GM12878 (cell line): ENCODE results near the gene SNX32.
"Not testable (repeated sequence)": the region's sequence is repeated elsewhere in the genome, so short reads cannot be mapped to it uniquely, and the experiment has no call there.

ENCODE experiments used
- EGR1 ChIP-seq, 2 experiments: IDR thresholded peaks; 1 replicate in 1 of 2; 2 replicates in 1 of 2; pipeline ENCODE4 v1.6.1; 2011 to 2012; ENCODE audit warnings: low read depth in 2 of 2, low read length in 2 of 2, borderline replicate concordance in 1 of 2, mild to moderate bottlenecking in 1 of 2, moderate library complexity in 1 of 2
- EP300 ChIP-seq, 2 experiments: fragments of 150-350 bp in 1 of 2; IDR thresholded peaks; 2 replicates each; pipeline ENCODE4 v1.6.1; 2011 to 2012; ENCODE audit warnings: low read depth in 2 of 2, low read length in 2 of 2, borderline replicate concordance in 1 of 2, improper control_type of control experiment in 1 of 2, inconsistent platforms in 1 of 2; ENCODE audit not compliant: control insufficient read depth in 1 of 2
- MTA3 ChIP-seq: IDR thresholded peaks from 2 replicates; pipeline ENCODE4 v1.6.1; 2012; ENCODE audit warnings: low read length, inconsistent platforms, borderline replicate concordance
- MXI1 ChIP-seq: fragments of 150-350 bp; IDR thresholded peaks from 2 replicates; pipeline ENCODE4 v1.6.1; 2011; ENCODE audit warnings: low read depth, mild to moderate bottlenecking, inconsistent platforms, low read length, improper control_type of control experiment
- NBN ChIP-seq: fragments of 450-650 bp; IDR thresholded peaks from 2 replicates; pipeline ENCODE4 v1.6.1; 2016
- NR2C2 ChIP-seq: IDR thresholded peaks from 2 replicates; pipeline ENCODE4 v1.6.1; 2011; ENCODE audit warnings: borderline replicate concordance, low read depth; ENCODE audit not compliant: control insufficient read depth, insufficient read length
- PBX3 ChIP-seq: IDR thresholded peaks from 2 replicates; pipeline ENCODE4 v1.6.1; 2011; ENCODE audit warnings: mild to moderate bottlenecking, low read depth, low read length, moderate library complexity; ENCODE audit not compliant: insufficient replicate concordance
- POLR2A ChIP-seq: IDR thresholded peaks from 2 replicates; pipeline ENCODE4 v1.6.1; 2011; ENCODE audit warnings: low read depth, mild to moderate bottlenecking, low read length
- RAD21 ChIP-seq: IDR thresholded peaks from 2 replicates; pipeline ENCODE4 v1.6.1; 2011; ENCODE audit warnings: mild to moderate bottlenecking, low read depth, low read length, moderate library complexity; ENCODE audit not compliant: insufficient read depth
- USF1 ChIP-seq: IDR thresholded peaks from 2 replicates; pipeline ENCODE4 v1.6.1; 2011; ENCODE audit warnings: borderline replicate concordance, low read depth, mild to moderate bottlenecking, moderate library complexity, mixed read lengths, low read length; ENCODE audit not compliant: insufficient read depth; ENCODE audit errors: extremely low read length
- ZNF24 ChIP-seq: fragments of 450-650 bp; IDR thresholded peaks from 2 replicates; pipeline ENCODE4 v1.6.1; 2017; ENCODE audit warnings: antibody characterized with exemption, mild to moderate bottlenecking
- TF ChIP-seq, protein P1 (sequence below), 3 experiments: IDR thresholded peaks in 2 of 3; conservative IDR thresholded peaks in 1 of 3; 2 replicates each; pipeline ENCODE4 v1.5.1; 2011; ENCODE audit warnings: low read depth in 3 of 3, low read length in 3 of 3, mild to moderate bottlenecking in 3 of 3, control low read depth in 2 of 3, moderate library complexity in 2 of 3, inconsistent platforms in 1 of 3, mixed read lengths in 1 of 3; ENCODE audit not compliant: control insufficient read depth in 2 of 3, insufficient read depth in 1 of 3; ENCODE audit errors: extremely low read depth in 1 of 3
- TF ChIP-seq, protein P2 (sequence below): IDR thresholded peaks from 2 replicates; pipeline ENCODE4 v1.6.1; 2012; ENCODE audit warnings: mild to moderate bottlenecking, low read depth, low read length

DNA sequence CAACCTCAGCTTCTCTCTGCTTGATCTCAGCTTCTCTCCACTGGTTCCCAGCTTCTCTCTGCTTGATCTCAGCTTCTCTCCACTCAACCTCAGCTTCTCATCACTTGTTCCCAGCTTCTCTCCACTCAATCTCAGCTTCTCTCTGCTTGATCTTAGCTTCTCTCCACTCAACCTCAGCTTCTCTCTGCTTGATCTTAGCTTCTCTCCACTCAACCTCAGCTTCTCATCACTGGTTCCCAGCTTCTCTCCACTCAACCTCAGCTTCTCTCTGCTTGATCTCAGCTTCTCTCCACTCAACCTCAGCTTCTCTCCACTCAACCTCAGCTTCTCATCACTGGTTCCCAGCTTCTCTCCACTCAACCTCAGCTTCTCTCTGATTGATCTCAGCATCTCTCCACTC lies 1.5 kb upstream of the SNX32 start:
- TF ChIP-seq, protein P1, sequence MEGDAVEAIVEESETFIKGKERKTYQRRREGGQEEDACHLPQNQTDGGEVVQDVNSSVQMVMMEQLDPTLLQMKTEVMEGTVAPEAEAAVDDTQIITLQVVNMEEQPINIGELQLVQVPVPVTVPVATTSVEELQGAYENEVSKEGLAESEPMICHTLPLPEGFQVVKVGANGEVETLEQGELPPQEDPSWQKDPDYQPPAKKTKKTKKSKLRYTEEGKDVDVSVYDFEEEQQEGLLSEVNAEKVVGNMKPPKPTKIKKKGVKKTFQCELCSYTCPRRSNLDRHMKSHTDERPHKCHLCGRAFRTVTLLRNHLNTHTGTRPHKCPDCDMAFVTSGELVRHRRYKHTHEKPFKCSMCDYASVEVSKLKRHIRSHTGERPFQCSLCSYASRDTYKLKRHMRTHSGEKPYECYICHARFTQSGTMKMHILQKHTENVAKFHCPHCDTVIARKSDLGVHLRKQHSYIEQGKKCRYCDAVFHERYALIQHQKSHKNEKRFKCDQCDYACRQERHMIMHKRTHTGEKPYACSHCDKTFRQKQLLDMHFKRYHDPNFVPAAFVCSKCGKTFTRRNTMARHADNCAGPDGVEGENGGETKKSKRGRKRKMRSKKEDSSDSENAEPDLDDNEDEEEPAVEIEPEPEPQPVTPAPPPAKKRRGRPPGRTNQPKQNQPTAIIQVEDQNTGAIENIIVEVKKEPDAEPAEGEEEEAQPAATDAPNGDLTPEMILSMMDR (IDR thresholded peaks at IDR 0.05 in 2 of 3, conservative IDR thresholded peaks at IDR 0.05 in 1 of 3; ENCODE audit: control insufficient read depth in 2 of 3, extremely low read depth in 1 of 3, insufficient read depth in 1 of 3, low read depth in 3 of 3, low read length in 3 of 3), result not testable (repeated sequence)
- TF ChIP-seq NBN; RAD21; ZNF24; NR2C2; MTA3; POLR2A; PBX3; USF1; EP300 (IDR thresholded peaks at IDR 0.05; ENCODE audit: borderline replicate concordance in 1 of 2, control insufficient read depth in 1 of 2, low read depth in 2 of 2, low read length in 2 of 2); MXI1; EGR1 (IDR thresholded peaks at IDR 0.05; ENCODE audit: borderline replicate concordance in 1 of 2, low read depth in 2 of 2, low read length in 2 of 2): not testable (repeated sequence)
- TF ChIP-seq, protein P2, sequence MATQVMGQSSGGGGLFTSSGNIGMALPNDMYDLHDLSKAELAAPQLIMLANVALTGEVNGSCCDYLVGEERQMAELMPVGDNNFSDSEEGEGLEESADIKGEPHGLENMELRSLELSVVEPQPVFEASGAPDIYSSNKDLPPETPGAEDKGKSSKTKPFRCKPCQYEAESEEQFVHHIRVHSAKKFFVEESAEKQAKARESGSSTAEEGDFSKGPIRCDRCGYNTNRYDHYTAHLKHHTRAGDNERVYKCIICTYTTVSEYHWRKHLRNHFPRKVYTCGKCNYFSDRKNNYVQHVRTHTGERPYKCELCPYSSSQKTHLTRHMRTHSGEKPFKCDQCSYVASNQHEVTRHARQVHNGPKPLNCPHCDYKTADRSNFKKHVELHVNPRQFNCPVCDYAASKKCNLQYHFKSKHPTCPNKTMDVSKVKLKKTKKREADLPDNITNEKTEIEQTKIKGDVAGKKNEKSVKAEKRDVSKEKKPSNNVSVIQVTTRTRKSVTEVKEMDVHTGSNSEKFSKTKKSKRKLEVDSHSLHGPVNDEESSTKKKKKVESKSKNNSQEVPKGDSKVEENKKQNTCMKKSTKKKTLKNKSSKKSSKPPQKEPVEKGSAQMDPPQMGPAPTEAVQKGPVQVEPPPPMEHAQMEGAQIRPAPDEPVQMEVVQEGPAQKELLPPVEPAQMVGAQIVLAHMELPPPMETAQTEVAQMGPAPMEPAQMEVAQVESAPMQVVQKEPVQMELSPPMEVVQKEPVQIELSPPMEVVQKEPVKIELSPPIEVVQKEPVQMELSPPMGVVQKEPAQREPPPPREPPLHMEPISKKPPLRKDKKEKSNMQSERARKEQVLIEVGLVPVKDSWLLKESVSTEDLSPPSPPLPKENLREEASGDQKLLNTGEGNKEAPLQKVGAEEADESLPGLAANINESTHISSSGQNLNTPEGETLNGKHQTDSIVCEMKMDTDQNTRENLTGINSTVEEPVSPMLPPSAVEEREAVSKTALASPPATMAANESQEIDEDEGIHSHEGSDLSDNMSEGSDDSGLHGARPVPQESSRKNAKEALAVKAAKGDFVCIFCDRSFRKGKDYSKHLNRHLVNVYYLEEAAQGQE, result not testable (repeated sequence)
